ENCODE data around the gene GRAMD2B. TPM values are rescaled to one million over a fixed set of nuclear protein-coding genes. Genes with fewer than 3 reads are reported as not detected.

The GRAMD2B gene
- total and polyA plus RNA-seq, 12 donors = 4.0 to 80.9 (median 25.2) TPM

GRCh38 chr5:126417178-126417577, 6.0 kb upstream of the GRAMD2B start:
- H3K4me1 ChIP-seq (replicated peaks in 1 of 2) = peaks cover 3 to 20% of the 10 kb centered on the region in 2 donors
- TF ChIP-seq POLR2A (IDR thresholded peaks at IDR 0.05) (no peak), CTCF (IDR thresholded peaks at IDR 0.05) (no peak)
- no peak for DNase-seq
- no peak overlapping the region for H3K4me3 ChIP-seq
- no peaks in the 10 kb centered on the region for H3K27me3 ChIP-seq
- no peaks in the 10 kb centered on the region for H3K36me3 ChIP-seq (replicated peaks in 1 of 2)
- WGBS, 4 donors = 89 to 94% (median 91%) methylated on average over 2 of the region's 2 CpGs
- no peaks in the 10 kb centered on the region for H3K9me3 ChIP-seq (replicated peaks in 1 of 3)
- no peak overlapping the region for H3K27ac ChIP-seq
- intact Hi-C loops (cut with DNase I) = no loop called here

GRCh38 chr5:126419102-126419501, 4.1 kb upstream of the GRAMD2B start:
- peaks cover 3 to 24% of the 10 kb centered on the region in 2 donors for H3K4me1 ChIP-seq (replicated peaks in 1 of 2)
- intact Hi-C loops (cut with DNase I) = no loop called here
- no peak overlapping the region for H3K27ac ChIP-seq
- WGBS, 4 donors = 87 to 91% (median 89%) methylated on average over 5 of the region's 5 CpGs
- H3K36me3 ChIP-seq (replicated peaks in 1 of 2) = no peaks in the 10 kb centered on the region
- H3K9me3 ChIP-seq (replicated peaks in 1 of 3) = no peaks in the 10 kb centered on the region
- no peaks in the 10 kb centered on the region for H3K27me3 ChIP-seq
- no peak for DNase-seq
- TF ChIP-seq CTCF (IDR thresholded peaks at IDR 0.05) (no peak), POLR2A (IDR thresholded peaks at IDR 0.05) (no peak)
- no peak overlapping the region for H3K4me3 ChIP-seq

GRCh38 chr5:126428421-126428820, 5.2 kb downstream of the GRAMD2B start:
- WGBS, 4 donors = 0 to 99% (median 36%) methylated on average over 2 of the region's 2 CpGs
- H3K4me1 ChIP-seq (replicated peaks in 1 of 2) = peaks cover 0 to 22% of the 10 kb centered on the region in 2 donors
- TF ChIP-seq POLR2A (IDR thresholded peaks at IDR 0.05) (no peak), CTCF (IDR thresholded peaks at IDR 0.05) (no peak)
- no peak overlapping the region for H3K27ac ChIP-seq
- peaks cover 0 to 3% of the 10 kb centered on the region in 2 donors for H3K36me3 ChIP-seq (replicated peaks in 1 of 2)
- no peaks in the 10 kb centered on the region for H3K27me3 ChIP-seq
- intact Hi-C loops (cut with DNase I) = loop anchor here in 1 of 2 donors (5.0 kb wide), 1 partner anchor 66 kb away; no protein-coding TSS in a partner anchor
- no peaks in the 10 kb centered on the region for H3K9me3 ChIP-seq (replicated peaks in 1 of 3)
- H3K4me3 ChIP-seq = no peak overlapping the region
- no peak for DNase-seq

GRCh38 chr5:126430631-126431030, 7.4 kb downstream of the GRAMD2B start:
- Histone ChIP-seq H3K4me1 (replicated peaks in 1 of 2) (peaks cover 0 to 9% of the 10 kb centered on the region in 2 donors), H3K9me3 (replicated peaks in 1 of 3) (no peaks in the 10 kb centered on the region), H3K27me3 (no peaks in the 10 kb centered on the region), H3K4me3 (no peak overlapping the region), H3K27ac (no peak overlapping the region), H3K36me3 (replicated peaks in 1 of 2) (peaks cover 0 to 3% of the 10 kb centered on the region in 2 donors)
- TF ChIP-seq CTCF (IDR thresholded peaks at IDR 0.05) (no peak), POLR2A (IDR thresholded peaks at IDR 0.05) (no peak)
- DNase-seq = no peak
- intact Hi-C loops (cut with DNase I) = no loop called here
